HG03460 (cell line): Measurements from ENCODE around the gene ZNF592.
"Not testable (repeated sequence)": the region's sequence is repeated elsewhere in the genome, so short reads cannot be mapped to it uniquely, and the experiment has no call there.

Source experiments
- ATAC-seq: cut with Tn5 transposase; IDR thresholded peaks from one replicate; pipeline ENCODE4 v1.9.1; 2021; ENCODE audit not compliant: unreplicated experiment

The ZNF592 gene

GRCh38 chr15:84747416-84748273 is 747 bp upstream of the ZNF592 start:
- peak; percentile 41 for ATAC-seq

- ATAC-seq: peak; percentile 6
These were observed 959 bp downstream of the ZNF592 start for GRCh38 chr15:84749111-84749991.

GRCh38 chr15:84750583-84751092 is 2.2 kb downstream of the ZNF592 start:
- ATAC-seq: peak; percentile 35

- ATAC-seq: not testable (repeated sequence)
These were observed 3.3 kb downstream of the ZNF592 start for GRCh38 chr15:84751721-84752120.

GRCh38 chr15:84752195-84752594 is 3.8 kb downstream of the ZNF592 start:
- ATAC-seq: no peak

- no peak for ATAC-seq
These were observed 4.3 kb downstream of the ZNF592 start for GRCh38 chr15:84752700-84753099.

GRCh38 chr15:84754889-84755288 is 6.5 kb downstream of the ZNF592 start:
- not testable (repeated sequence) for ATAC-seq

GRCh38 chr15:84755736-84756527 is 7.5 kb downstream of the ZNF592 start:
- ATAC-seq: no peak

- no peak for ATAC-seq
These were observed 10.6 kb downstream of the ZNF592 start for GRCh38 chr15:84759018-84759417.

GRCh38 chr15:84760219-84760618 is 11.8 kb downstream of the ZNF592 start:
- ATAC-seq: no peak

- peak; percentile 54 for ATAC-seq
These were observed 13.3 kb downstream of the ZNF592 start for GRCh38 chr15:84761607-84762131.

- no peak for ATAC-seq
These were observed 14.6 kb downstream of the ZNF592 start for GRCh38 chr15:84762840-84763572.

- ATAC-seq: no peak
These were observed 16.2 kb downstream of the ZNF592 start for GRCh38 chr15:84764585-84764984.

- no peak for ATAC-seq
These were observed 16.6 kb downstream of the ZNF592 start for GRCh38 chr15:84764989-84765388.

GRCh38 chr15:84765675-84766074 is 17.3 kb downstream of the ZNF592 start:
- ATAC-seq: no peak

GRCh38 chr15:84766461-84767035 is 18.2 kb downstream of the ZNF592 start:
- no peak for ATAC-seq

GRCh38 chr15:84772031-84772430 is 23.6 kb downstream of the ZNF592 start:
- no peak for ATAC-seq

- no peak for ATAC-seq
These were observed 24.1 kb downstream of the ZNF592 start for GRCh38 chr15:84772467-84772866.

- no peak for ATAC-seq
These were observed 25.3 kb downstream of the ZNF592 start for GRCh38 chr15:84773716-84774115.
